DMS153 treated with DMSO at 0.1 percent for 48 hours (cell line): ENCODE measurements around the gene ZNF211.

Experiments used
- DNase-seq: peaks from one replicate; lab custom pipeline; 2025; ENCODE audit not compliant: unreplicated experiment; lab: John Stamatoyannopoulos, UW

Gene ZNF211

GRCh38 chr19:57655443-57655842 lies 22.5 kb downstream of the ZNF211 start:
- no peak for DNase-seq

GRCh38 chr19:57656346-57656745 lies 23.4 kb downstream of the ZNF211 start:
- no peak for DNase-seq

- DNase-seq: no peak
Measured at GRCh38 chr19:57664269-57665127, 31.5 kb downstream of the ZNF211 start.

GRCh38 chr19:57665261-57665806 lies 32.4 kb downstream of the ZNF211 start:
- no peak for DNase-seq

- DNase-seq: no peak
Measured at GRCh38 chr19:57667228-57667627, 34.3 kb downstream of the ZNF211 start.

- DNase-seq: no peak
Measured at GRCh38 chr19:57668635-57669034, 35.7 kb downstream of the ZNF211 start, which contains the start of gene ZSCAN4. Gene ZSCAN4 (plus strand): TSS chr19:57668935. CDS start chr19:57676146, 7,211 bp downstream.

- no peak for DNase-seq
Measured at GRCh38 chr19:57671124-57671895, 38.3 kb downstream of the ZNF211 start.

GRCh38 chr19:57672466-57672865 lies 39.5 kb downstream of the ZNF211 start:
- DNase-seq: no peak

- DNase-seq: no peak
Measured at GRCh38 chr19:57675881-57676280, 42.9 kb downstream of the ZNF211 start.

GRCh38 chr19:57682226-57682766 lies 49.3 kb downstream of the ZNF211 start:
- DNase-seq: no peak

- DNase-seq: no peak
Measured at GRCh38 chr19:57686727-57687126, 53.8 kb downstream of the ZNF211 start.

- no peak for DNase-seq
Measured at GRCh38 chr19:57687363-57688010, 54.5 kb downstream of the ZNF211 start.

- DNase-seq: no peak
Measured at GRCh38 chr19:57688011-57688763, 55.2 kb downstream of the ZNF211 start.

GRCh38 chr19:57689750-57690149 lies 56.8 kb downstream of the ZNF211 start:
- DNase-seq: no peak
